C4-2B (cell line): Measurements from ENCODE around the gene PARP11.

Experiments
- H3K27ac ChIP-seq: fragments of 450-650 bp; 2 replicates; pipeline ENCODE4 v1.5.1; 2017
- ZFX ChIP-seq: fragments of 450-650 bp; IDR thresholded peaks from 2 replicates; pipeline ENCODE4 v1.6.1; 2017
- TF ChIP-seq, protein P1 (sequence below): fragments of 450-650 bp; conservative IDR thresholded peaks from 2 replicates; pipeline ENCODE4 v1.5.1; 2017; ENCODE audit warnings: mild to moderate bottlenecking

Gene PARP11

DNA sequence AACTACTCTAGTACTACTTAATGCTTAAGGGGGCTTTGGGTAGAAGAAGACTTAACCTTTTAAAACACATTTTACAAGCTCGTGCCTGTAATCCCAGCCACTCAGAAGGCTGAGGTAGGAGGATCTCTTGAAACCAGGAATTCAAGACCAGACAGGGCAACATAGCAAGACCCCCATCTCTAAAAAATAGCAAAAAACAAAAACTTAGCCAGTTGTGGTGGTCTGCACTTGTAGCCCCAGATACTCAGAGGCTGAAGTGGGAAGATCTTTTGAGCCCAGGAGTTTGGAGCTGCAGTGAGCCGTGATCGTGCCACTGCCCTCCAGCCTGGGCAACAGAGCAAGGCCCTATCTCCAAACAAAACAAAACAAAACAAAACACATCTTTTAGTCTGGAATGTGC is 39.7 kb upstream of the PARP11 start:
- H3K27ac ChIP-seq = no peak overlapping the region
- TF ChIP-seq ZFX = no peak
- TF ChIP-seq, protein P1, sequence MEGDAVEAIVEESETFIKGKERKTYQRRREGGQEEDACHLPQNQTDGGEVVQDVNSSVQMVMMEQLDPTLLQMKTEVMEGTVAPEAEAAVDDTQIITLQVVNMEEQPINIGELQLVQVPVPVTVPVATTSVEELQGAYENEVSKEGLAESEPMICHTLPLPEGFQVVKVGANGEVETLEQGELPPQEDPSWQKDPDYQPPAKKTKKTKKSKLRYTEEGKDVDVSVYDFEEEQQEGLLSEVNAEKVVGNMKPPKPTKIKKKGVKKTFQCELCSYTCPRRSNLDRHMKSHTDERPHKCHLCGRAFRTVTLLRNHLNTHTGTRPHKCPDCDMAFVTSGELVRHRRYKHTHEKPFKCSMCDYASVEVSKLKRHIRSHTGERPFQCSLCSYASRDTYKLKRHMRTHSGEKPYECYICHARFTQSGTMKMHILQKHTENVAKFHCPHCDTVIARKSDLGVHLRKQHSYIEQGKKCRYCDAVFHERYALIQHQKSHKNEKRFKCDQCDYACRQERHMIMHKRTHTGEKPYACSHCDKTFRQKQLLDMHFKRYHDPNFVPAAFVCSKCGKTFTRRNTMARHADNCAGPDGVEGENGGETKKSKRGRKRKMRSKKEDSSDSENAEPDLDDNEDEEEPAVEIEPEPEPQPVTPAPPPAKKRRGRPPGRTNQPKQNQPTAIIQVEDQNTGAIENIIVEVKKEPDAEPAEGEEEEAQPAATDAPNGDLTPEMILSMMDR = no peak

DNA sequence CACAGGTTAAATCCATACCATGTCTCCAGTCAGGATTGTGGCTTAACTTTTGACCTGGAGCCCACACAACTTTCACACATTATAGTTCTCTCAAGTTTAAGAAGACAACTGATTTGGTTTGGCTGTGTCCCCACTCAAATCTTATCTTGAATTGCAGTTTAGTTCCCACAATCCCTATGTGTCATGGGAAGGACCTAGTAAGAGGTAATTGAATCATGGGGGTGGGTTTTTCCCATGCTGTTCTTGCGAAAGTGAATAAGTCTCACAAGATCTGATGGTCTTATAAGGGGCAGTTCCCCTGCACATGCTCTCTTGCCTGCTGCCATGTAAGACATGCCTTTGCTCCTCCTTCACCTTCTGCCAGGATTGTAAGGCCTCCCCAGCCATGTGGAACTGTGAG is 38.2 kb upstream of the PARP11 start:
- no peak for TF ChIP-seq ZFX
- TF ChIP-seq, protein P1 = no peak

DNA sequence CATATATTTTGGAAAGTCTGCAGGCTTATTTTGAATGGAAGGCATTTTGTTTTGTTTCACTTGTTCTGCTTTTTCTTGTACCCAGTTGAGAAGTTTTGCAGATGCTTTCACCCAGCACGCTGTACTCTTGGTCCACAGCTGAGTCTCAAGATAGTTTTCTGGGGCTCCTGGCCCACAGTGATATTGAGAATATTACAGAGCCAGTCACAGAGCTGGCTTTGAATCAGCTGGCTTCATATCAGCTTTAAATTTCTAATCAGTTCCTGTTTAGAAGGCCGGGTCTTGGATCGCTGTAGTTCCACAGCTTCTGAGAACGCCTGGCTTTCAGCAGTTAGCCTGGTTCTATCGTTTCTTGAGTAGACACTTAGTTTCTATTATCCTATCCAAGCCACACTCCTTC is 32.5 kb upstream of the PARP11 start:
- TF ChIP-seq, protein P1 = no peak
- no peak for TF ChIP-seq ZFX
- no peak overlapping the region for H3K27ac ChIP-seq

More for the DNA sequence above, 38.2 kb upstream of the PARP11 start:
- no peak overlapping the region for H3K27ac ChIP-seq

DNA sequence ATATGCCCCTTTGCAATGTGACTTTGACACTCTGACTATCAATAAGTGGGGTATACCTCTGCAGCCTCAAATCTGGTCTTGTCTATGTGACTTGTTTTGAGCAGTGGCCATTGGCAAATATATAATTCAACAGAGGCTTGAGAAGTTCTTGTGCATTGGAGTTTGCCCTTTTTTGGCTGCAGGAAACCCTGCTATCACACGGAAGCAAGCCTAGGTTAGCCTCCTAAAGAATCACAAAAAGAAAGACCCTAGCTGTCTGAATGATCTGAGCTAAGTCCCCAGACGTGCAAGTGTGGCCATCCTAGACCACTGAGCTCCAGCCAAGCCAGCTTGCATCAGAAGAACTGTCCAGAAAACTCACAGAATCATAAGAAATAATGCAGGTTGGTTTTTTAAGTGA is 31.8 kb upstream of the PARP11 start:
- no peak overlapping the region for H3K27ac ChIP-seq
- no peak for TF ChIP-seq ZFX
- TF ChIP-seq, protein P1 = no peak

DNA sequence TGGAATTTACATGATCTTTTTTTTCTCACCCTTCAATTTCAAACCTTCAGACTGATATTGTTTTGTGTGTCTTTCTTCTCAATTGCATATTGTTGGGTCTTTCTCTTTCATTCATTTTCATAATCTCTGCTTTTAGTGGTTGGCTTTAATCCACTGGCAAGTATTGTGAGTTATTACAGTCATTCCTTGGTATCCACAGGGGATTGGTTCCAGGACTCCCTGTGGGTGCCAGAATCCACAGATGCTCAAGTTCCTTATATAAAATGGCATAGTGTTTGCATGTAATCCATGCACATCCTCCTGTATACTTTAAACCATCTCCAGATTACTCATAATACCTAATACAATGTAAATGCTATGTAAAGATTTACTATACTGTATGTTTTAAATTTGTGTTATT is 29.7 kb upstream of the PARP11 start:
- H3K27ac ChIP-seq = no peak overlapping the region
- TF ChIP-seq, protein P1 = no peak
- no peak for TF ChIP-seq ZFX

DNA sequence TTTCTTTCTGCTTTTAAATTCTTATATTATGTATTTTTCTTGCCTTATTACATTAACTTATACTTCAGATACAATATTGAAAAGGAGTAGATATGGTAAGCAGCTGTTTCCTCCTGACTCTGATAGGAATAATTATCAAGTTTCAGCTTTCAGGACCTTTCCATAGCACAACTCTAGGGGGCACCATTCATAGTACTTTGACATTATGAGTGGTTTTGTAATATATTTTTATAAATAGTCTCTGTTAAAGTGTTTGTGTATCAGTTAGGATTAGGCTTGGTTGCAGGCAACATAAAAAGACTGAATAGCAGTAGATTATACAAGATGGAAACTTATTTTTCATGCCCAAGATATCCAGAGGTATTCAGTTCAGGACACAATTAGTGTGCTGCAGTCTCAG is 27.9 kb upstream of the PARP11 start:
- TF ChIP-seq, protein P1 = peak; percentile 24
- TF ChIP-seq ZFX = no peak

DNA sequence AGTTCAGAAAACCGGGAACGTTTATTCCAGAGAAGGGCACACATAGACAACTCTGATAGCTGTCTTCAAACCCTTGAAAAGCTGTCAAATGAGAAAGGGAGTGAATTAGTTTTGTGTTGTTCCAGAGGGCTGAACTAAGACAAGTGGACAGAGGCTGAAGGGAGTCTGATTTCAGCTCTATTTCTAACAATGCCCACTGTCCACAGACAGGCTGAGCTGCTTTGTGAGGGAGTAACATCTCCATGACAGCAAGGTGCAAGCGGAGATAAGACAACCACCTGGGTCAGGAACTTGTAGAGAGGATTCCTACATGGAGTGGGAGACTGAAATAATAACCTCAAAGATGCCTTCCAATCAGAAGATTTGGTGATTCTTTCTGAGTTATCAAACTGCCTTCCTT is 25.6 kb upstream of the PARP11 start:
- TF ChIP-seq ZFX = no peak
- TF ChIP-seq, protein P1 = no peak
- no peak overlapping the region for H3K27ac ChIP-seq

More for the DNA sequence above, 27.9 kb upstream of the PARP11 start:
- no peak overlapping the region for H3K27ac ChIP-seq
